ENCODE measurements around the gene CORO1C.

The CORO1C gene

DNA sequence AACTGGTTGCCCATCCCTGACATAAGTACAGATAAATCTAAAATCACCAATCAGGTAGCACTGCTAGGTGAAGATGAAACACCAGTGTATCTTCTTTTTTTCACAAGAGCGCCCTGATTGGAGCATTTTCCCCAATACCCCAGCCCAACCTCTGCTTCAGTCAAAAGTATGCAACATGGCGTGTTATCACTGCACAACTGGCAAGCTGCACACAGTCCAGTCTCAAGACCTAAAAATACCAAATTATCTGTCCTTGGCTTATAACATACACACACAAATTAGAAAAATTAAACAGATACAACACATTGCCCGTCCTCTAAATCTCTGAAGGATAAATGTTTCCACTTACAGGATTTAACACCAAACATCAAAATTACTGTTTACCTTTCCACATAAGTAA, 77.4 kb downstream of the CORO1C start:
- FAIRE-seq (no peak), DNase-seq (ENCODE audit: insufficient read length, low spot score) (no peak)

DNA sequence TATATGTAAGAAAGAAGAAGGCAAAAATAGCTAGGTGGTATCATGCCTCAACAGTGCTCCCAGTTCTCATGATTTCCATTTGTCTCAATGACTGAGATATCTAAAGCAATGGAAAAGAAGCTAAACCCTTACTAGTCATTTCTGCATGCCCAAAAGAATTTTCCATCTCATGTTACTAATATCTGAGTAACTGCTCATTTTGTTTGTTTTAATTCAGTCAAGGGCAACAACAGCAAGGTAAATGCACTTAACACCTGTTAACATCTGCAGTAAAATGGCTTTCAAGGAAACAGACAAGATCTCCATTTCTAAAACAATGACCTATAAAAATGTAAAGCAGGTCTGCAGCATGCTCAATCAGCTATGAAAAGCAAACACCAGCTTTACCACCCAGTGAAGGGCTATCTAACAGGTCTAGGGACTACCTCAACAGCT, 78.2 kb downstream of the CORO1C start:
- DNase-seq (ENCODE audit: insufficient read length, low spot score): no peak
- FAIRE-seq: no peak

DNA sequence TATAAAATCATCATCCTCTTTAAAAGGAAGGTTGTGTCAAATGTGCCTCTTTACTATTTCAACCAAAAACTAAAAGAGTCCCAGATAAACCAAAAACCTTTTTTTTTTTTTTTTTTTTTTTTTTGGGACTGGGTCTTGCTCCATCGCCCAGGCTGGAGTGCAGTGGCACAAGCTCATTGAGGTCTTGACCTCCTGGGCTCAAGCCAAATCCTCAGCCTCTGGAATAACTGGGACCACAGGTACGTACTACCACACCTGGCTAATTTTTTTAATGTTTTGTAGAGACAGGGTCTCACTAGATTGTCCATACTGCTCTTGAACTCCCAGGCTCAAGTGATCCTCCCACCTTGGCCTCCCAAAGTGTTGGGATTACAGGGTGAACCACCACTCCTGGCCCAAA, 81.2 kb downstream of the CORO1C start:
- DNase-seq (ENCODE audit: insufficient read length, low spot score) (no peak), FAIRE-seq (no peak)

DNA sequence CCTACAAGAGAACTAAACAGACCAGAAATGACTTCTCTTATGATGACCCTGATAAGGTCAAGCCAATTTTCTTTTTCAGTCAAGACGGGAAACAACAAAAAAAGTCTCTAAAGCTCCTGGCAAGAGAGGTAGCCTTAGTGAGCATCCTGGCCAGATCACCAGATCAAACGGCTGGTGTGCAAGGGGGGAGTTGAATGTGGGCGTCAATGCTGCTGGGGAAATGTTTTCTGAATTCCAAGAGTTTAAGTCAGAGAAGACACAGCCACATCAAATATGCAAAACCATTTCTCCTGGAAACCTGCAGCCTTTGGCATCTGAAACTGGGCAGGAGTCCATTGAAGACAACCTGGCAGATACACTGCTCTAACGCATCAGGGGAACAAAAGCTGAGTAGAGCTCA, 81.6 kb downstream of the CORO1C start:
- FAIRE-seq (peak; percentile 60), DNase-seq (ENCODE audit: insufficient read length, low spot score) (peak; percentile 59)

DNA sequence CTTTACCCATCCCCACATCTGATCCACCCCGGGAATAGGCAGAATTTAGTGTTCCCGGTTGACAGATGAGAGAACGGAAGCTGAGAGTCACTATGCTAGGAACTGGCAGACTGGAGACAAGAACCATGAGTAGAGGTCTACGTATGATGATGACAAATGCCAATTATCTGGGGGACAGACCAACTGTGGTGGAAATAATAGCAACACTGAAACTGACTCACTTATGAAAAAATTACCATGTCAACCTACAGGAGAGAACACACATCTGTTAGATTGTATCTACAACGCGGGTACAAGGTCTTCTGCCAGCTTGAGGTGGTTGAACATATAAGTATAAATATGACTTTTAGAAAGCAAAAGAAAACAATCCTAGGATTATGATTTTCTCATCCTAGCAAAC, 82.2 kb downstream of the CORO1C start:
- FAIRE-seq (no peak), DNase-seq (ENCODE audit: insufficient read length, low spot score) (no peak)

DNA sequence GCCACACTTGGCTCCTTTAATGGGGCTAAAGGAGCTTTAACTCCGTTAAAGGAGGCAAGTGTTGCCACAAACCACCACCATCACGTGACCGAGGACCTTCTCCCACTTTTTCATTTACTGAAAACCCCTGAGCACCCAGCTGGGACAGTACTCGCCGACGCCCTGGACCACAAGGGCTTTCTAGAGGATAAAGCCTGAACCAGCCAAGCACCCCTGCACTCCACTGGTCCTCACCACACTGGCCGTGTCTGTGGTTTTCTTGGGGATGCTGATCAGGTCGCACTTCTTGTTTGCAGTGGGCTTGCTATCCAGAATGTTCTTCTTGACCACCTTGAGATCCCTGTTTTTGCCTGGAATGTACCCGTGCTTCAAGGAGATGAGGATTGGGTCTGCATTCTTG, 82.9 kb downstream of the CORO1C start:
- no peak for FAIRE-seq
- DNase-seq (ENCODE audit: insufficient read length, low spot score): no peak

DNA sequence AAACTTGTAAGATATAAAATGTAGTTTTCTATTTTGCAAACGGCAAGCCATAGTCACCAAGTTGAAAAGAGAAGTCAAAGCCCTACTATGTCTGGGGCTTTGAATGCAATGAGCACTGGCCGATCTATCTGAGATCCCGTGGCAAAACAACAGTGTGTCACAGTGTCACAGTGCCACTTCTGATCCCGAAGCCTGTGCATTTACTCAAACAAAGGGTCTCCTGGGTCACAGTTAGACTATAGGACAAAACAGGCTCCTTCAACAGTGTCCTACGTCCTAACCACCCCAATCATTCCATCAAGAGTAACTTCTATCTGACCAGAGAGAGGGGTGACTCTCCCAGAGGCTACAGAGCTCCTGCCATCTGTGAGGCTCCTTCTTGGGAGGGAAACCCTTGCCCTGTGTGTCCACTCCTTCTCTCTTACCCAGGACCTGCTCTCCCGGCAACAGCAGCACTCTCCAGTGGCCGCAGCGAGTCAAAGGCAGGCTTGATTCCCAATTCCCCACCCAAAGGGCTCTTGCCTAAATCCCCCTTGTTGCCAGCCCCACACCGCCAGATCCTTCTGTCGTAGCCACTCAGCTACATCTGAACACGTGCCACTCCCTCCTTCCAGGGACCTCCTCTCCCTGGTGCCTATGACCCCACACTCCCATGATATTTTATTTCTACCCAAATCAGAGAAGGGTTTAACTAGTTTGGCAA, 83.6 kb downstream of the CORO1C start:
- FAIRE-seq: no peak

DNA sequence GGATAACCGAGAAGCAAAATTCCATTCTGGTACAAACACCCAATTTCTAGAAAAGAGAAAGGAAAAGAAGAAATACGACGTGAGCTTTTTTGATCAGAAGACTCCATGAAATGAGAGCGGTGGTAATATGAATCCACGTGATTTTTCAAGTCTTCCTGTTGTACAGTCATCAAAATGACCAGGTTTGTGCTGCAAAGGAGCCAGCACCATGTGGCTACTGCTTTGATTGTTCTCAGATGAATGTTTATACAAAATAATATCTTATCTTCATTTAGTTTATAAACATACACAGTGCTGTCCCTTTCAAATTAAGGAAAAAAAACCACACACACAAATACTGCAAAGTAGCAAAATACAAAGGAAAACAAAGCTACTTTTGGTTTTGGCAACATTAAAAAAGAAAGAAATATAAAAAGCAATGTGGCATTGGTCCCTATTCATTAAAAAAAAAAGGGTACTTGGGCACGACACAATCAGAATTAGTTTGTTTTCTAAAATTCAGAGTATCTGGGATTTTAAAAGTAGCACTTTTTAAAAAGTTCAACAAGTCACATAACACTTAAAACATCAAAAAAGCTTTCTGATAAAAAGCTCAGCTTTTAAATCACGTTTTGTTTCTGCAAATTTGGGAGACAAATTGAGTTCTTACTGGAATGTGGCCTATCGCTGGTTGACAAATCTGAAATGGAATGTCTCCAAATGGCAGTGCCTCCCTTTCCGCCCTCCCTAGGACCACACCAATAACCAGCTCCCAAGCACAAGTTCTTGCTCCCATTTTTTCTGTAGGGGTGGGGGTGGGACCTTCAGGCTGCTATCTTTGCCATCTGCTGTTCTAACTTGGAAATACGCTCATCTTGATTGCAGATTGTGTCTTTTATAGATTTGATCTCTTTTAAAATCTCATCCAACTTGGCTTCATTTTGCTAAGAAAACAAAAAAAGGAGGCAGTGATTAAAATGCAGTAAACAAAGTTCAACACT, 84.4 kb downstream of the CORO1C start:
- FAIRE-seq: no peak
- no peak for DNase-seq (ENCODE audit: insufficient read length, low spot score)

More for the DNA sequence above, 83.6 kb downstream of the CORO1C start:
- DNase-seq (ENCODE audit: insufficient read length, low spot score): no peak

DNA sequence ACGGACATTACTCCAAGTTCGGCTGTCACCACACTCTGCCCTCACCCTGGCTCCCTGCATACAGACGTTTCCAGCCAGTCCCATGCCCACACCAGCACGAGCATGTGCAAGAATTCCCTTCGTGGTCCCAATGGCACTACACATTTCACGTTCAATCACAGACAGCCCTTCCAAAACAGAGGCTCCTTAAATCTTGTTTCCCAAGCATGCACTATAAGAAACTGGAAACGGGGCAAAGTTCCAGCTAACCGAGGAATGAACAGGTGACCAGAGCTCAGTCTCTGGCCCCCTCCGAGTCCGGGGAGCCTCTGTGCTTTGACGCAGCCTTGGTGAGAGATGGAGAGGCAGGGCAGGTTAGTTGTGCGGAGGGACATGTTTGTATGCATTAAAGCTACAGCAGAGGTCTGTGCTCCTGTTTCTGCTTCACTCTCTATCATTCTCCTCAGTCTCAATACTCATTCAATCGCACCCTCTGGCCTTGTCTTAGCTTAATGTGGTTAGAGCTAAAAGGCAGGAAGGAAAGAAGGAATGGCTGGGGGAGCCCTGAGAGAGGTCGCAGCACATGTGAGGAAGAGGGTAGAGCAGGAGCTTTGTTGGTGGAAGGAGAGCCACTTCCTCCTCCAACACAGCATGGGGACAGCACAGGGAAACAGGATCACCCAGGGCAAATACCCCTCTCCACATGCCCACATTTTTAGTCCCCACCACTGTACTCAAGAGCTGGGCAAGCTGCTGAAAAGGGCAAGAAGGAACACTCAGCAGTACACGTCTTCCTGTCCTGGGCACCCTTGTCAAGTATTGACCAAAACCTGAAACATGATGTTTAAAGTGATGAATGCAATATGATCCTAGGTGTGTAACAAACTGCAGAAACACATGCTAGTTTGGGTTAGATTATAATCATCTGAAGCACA, 85.4 kb downstream of the CORO1C start:
- FAIRE-seq (no peak), DNase-seq (ENCODE audit: insufficient read length, low spot score) (no peak)

DNA sequence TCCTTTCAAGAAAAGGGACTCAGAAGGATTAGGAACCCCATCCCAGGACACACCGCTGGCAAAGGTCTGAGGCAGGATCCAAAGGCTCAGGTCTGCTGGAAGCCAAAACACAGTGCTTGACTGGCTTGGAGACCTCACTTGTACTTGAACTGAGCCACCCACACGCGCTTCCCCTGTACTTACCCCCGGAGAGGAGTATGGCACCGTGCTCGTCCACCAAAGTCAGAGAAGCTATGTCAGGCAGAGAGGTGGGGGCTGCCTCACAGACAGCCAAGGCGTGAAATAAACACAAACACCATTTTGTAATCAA, 86.6 kb downstream of the CORO1C start:
- DNase-seq (ENCODE audit: insufficient read length, low spot score): no peak
- FAIRE-seq: no peak

DNA sequence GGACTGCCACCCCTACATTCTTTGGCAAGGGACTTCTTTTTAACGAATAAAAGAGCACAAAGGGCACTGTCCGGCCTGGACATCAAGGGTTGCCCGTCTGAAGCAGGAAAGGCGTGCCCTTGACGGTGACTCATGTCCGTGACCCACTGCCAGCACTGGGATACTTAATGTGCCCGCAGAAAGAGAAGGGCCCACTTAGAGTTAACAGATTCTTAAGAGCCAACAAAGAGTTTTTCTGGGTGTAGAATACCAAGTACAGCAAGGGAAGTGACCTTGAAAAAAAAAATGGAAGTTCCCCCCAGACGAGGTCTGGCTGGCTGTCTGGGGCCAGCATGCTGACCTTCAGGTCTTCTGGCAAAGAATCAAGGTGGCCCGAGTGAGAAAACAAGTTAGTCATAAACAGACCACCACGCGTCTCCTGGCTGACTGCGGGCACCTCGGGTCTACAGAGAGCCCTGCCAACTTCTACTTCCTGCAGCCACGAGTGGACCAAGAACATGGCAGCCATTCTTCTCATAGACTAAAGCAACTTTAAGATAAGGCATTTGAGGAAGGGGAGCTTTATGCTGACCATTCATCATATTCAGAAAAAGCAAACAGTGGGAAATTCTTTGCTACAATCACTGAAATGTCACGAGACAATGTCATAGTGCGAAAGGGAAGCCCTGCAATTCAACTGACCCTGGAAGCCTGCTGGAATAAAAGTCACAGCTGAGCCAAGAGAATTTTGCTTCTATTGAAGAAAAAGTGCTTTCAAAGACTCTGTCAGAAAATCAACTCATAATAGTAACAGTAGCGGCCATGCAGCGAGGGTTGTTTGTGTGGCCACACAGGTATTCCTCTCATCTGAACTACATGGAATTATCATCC, 87.1 kb downstream of the CORO1C start:
- DNase-seq (ENCODE audit: insufficient read length, low spot score): no peak
- no peak for FAIRE-seq

DNA sequence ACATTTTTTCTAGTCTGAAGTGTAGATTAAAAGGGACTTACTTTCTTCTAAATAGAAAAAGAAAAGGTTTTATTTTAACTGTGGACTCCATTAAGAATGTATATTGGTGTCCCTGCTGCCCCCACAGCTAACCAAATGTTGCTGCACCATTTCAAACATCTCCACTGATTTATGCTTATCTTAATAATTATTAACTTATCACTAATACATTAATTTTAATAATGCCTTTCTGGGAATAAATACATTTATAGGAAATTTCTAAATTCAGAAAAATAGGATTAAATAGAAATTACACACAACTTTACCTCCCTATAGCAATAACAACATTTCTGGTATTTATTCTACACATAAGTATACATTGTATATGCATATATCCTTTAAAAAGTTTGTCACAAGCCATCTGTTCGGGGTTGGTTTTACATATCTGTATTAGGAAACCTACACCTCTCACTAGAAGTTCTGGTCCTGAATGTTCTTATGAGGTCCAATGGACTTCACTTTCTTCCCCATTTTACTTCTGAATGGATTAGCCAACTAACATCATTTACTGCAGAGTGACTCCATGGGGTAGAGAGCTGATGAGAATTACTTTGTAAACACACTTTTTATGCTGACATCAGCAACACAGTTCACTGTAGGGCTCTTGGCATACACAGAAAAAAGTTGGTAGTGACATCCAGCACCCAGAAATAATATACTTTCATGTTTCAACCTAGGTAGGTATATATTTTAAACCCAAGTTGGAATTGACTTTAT, 88.2 kb downstream of the CORO1C start:
- DNase-seq (ENCODE audit: insufficient read length, low spot score) (no peak), FAIRE-seq (no peak)

DNA sequence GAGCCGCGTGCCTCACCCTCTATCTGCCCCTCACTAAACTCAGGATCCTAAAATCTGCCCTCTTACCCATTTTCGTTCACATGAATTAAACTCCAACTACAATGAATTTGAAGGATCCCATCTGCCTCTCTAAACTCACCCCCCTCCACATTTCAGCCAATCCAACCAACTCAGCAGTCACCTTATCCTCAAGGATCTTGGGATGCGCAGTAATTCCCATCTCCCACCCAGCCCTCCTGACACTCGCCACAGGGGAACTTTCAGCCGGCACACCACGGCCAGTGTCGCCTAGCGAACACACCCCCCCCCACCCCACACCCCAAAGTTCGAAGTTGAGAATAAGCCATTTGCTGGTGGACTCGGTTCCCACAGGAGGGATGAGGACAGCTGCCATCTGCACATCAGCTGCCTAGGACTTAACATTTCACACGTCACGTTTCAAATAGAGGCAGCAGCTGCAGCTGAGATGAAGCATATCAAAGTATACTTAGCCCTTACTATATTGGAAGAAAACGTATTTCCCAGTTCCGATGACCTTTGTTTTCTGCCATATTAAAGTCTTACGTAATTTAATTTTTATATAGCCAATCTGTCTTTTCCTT, 88.9 kb downstream of the CORO1C start:
- FAIRE-seq (no peak), DNase-seq (ENCODE audit: insufficient read length, low spot score) (no peak)

DNA sequence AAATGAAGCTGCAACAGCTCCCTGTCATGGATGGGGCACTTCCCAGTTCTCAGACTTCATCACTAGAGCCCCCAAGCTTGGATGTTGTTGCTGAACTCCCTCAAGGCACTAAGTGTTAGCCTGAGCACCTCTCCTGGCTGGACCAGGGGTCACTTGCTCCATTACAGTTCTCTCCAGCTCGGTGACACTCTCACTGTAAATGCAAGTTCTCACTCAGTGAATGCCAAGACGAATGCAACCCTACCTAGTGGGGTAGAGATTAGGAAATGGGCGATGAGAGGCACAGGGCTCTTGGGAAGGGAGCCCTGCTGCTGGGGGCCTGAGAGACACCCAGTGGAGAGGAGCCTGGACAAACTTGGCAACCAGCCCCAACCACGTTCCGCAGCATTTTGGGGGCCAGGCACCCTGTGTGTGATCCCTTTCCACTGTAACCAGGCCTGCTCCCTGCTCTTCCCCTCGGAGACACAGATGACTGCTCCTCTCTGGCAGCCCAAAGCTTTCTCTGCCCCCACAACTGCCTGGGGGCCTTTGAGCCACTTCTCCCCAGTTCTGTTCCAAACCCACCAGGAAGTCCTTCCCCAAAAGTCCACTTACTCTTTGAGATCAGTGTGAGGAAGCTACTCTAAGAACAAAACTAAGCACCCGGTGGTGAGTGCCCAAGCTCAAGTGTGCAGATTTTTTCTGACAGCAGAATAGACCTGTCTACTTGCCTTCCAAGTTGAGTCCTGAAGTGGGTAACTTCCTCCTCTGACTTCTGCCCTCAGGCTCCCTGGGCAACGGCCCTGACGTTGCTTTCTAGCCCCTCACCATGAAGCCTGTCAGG, 89.7 kb downstream of the CORO1C start:
- DNase-seq (ENCODE audit: insufficient read length, low spot score) (no peak), FAIRE-seq (no peak)

DNA sequence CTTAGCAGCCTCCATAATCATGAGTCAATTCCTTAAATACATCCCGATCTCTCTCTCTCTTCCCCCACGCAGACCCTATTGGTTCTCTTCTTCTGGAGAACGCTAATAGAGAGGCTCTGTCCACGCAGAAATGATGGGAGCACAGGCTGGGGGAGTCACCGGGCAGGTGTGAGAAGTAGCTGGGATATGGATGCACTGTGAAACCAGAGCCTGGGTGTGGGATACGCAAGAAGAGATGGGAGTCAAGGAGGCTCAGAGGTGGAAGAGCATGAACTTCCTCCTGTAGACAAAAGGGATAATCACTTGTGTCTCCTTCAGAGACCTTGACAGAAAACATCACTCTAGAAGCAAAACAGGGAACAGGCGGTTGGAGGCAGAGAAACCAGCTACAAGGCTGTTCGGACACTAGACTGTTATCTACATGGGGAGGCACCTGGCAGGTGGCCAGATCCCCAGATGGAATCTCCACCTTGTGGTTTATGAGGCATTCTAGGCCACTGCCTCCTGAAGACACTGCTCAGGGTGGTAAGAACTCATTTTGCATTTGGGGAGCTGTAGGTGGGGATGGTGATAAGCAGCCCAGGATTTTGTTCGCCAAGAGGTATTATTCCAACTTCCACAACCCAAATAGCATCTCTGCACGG, 90.4 kb downstream of the CORO1C start:
- no peak for DNase-seq (ENCODE audit: insufficient read length, low spot score)
- FAIRE-seq: no peak

DNA sequence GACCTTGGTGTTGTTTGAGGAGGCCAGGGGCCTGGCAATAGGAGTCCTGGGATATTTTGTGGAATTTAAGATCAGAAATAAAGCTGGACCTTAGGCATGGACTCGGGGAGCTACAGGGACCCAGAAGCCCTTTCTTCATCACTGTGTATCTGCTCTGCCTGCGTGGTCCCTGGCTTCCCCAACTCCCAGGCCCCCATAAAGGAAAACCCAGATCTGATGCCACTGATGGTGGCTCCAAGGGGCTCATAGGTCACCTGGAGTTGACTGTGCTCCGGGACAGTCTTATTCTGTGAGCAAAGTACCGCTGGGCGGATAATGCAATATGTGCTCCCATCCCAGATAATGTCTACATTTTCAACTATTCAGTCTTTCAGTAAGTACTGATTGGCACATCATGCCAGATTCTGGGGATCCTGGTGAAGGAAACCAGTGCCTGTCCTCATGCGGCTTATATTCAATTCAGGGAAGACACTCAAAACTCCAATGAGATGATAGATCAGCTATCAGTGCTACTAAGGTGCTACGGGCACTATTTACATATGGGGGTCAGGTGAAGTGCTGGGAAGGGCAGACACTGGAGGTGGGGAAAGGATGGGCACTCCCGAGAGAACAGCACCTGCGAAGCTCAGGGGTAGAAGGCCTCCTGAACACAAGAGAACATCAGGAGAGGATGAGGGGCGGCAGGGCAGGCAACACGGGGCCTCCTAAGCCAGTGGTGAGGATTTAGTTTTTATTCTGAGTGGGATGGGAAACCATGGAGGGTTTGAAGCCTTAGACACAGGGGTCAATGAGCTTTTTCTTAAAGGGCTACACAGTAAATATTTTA, 92.1 kb downstream of the CORO1C start:
- FAIRE-seq (no peak), DNase-seq (ENCODE audit: insufficient read length, low spot score) (no peak)

All from HTR-8/SVneo (cell line).